HEK293 (cell line): ENCODE results near the gene UGT1A4.

ENCODE experiments used
- KLF1 ChIP-seq: fragments of 450-650 bp; formaldehyde crosslinking; IDR thresholded peaks from 2 replicates; pipeline ENCODE4 v1.5.1; 2016; ENCODE audit warnings: missing biosample characterization, missing genetic modification characterization
- SP2 ChIP-seq: fragments of 450-650 bp; formaldehyde crosslinking; IDR thresholded peaks from 2 replicates; pipeline ENCODE4 v1.5.1; 2016; ENCODE audit warnings: missing biosample characterization, missing genetic modification characterization
- ZNF302 ChIP-seq: fragments of 450-650 bp; formaldehyde crosslinking; IDR thresholded peaks from 2 replicates; pipeline ENCODE4 v1.5.1; 2016; ENCODE audit warnings: missing biosample characterization, missing genetic modification characterization, low read depth
- TF ChIP-seq, protein P1 (sequence below): fragments of 450-650 bp; formaldehyde crosslinking; IDR thresholded peaks from 2 replicates; pipeline ENCODE4 v1.5.1; 2016; ENCODE audit warnings: missing biosample characterization, missing genetic modification characterization
- TF ChIP-seq, protein P2 (sequence below): sonication (generic); formaldehyde crosslinking; IDR thresholded peaks from 2 replicates; pipeline ENCODE4 v1.8.1; 2022; ENCODE audit warnings: mild to moderate bottlenecking, moderate library complexity, missing genetic modification reagents

DNA sequence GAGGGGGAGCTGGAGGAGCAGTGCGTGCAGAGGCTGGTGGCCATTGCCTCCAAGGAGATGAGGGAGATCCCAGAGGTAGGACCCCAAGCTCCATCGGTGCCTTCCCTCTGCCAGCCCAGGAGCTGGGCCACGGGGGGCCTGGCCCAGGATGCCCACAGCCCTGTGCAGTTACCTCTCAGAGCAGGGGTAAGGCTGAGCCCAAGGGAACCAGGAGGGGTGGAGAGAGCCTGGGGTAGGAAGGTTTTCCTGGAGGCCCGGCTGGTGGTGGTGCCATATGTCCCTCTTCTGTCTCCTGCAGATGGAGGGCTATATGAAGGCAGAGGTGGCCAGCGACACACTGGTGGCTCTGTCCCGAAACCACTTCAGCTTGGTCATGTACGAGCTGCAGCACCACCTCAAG is 71.0 kb downstream of the UGT1A4 start:
- TF ChIP-seq, protein P1, sequence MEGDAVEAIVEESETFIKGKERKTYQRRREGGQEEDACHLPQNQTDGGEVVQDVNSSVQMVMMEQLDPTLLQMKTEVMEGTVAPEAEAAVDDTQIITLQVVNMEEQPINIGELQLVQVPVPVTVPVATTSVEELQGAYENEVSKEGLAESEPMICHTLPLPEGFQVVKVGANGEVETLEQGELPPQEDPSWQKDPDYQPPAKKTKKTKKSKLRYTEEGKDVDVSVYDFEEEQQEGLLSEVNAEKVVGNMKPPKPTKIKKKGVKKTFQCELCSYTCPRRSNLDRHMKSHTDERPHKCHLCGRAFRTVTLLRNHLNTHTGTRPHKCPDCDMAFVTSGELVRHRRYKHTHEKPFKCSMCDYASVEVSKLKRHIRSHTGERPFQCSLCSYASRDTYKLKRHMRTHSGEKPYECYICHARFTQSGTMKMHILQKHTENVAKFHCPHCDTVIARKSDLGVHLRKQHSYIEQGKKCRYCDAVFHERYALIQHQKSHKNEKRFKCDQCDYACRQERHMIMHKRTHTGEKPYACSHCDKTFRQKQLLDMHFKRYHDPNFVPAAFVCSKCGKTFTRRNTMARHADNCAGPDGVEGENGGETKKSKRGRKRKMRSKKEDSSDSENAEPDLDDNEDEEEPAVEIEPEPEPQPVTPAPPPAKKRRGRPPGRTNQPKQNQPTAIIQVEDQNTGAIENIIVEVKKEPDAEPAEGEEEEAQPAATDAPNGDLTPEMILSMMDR: no peak
- TF ChIP-seq, protein P2, sequence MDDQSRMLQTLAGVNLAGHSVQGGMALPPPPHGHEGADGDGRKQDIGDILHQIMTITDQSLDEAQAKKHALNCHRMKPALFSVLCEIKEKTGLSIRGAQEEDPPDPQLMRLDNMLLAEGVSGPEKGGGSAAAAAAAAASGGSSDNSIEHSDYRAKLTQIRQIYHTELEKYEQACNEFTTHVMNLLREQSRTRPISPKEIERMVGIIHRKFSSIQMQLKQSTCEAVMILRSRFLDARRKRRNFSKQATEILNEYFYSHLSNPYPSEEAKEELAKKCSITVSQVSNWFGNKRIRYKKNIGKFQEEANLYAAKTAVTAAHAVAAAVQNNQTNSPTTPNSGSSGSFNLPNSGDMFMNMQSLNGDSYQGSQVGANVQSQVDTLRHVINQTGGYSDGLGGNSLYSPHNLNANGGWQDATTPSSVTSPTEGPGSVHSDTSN (CRISPR knock-in tag): no peak
- TF ChIP-seq ZNF302 (tag by site-specific recombination): no peak
- TF ChIP-seq KLF1 (tag by site-specific recombination): no peak
- TF ChIP-seq SP2 (tag by site-specific recombination): no peak
